D721Med (cell line): ENCODE data around the gene SOX18.
"Not testable (repeated sequence)": the region's sequence is repeated elsewhere in the genome, so short reads cannot be mapped to it uniquely, and the experiment has no call there.

Experiments
- DNase-seq: peaks from one replicate; pipeline ENCODE4 v3.0.0; 2011; ENCODE audit warnings: low spot score; ENCODE audit not compliant: insufficient read length
- FAIRE-seq: peaks from 2 replicates; lab custom pipeline; 2011; peaks lifted over from hg19 to GRCh38; lab: Jason Lieb, UNC
- TF ChIP-seq, protein P1 (sequence below): IDR thresholded peaks from 2 replicates; pipeline ENCODE4 v1.5.1; 2012; ENCODE audit warnings: mild to moderate bottlenecking, control low read depth; ENCODE audit not compliant: insufficient read depth; ENCODE audit errors: missing control alignments

Gene SOX18

DNA sequence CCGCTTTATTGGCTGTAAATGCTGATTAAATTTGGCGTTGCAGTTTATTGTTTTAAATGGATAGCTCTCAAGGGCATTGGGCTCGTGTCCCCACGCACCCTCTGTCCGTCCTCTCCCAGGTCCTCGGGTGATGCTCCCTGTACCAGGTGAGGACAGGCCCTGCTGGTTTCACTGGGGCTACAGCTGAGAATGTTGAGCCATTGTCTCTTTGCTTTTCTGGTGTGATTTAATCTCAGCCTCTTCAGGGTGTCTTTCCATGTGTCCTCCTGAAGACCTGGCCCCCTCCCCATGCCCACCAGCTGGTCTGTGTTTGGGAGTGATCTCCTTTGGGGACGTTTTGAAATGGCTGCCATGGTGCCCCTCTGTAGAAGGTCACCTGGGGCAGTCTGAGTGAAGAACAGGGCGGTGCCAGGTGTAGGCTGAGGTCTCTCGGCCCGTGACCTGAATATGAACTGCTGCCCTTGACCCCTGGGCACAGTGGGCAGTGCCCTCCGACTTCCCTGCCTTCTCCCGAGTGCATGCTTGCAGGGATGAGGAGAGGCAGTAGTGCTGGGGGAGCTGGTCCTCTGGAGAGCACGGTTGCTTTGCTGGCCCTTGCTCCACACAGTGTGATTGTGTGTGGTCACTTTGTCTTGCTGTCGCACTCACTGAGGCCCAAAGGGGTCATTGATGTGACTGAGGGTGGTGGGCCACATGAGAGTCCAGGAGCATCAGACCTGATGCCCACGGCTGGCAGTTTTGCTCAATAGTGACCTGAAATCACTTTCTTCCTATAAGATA lies 25.9 kb downstream of the SOX18 start:
- FAIRE-seq: no peak
- TF ChIP-seq, protein P1, sequence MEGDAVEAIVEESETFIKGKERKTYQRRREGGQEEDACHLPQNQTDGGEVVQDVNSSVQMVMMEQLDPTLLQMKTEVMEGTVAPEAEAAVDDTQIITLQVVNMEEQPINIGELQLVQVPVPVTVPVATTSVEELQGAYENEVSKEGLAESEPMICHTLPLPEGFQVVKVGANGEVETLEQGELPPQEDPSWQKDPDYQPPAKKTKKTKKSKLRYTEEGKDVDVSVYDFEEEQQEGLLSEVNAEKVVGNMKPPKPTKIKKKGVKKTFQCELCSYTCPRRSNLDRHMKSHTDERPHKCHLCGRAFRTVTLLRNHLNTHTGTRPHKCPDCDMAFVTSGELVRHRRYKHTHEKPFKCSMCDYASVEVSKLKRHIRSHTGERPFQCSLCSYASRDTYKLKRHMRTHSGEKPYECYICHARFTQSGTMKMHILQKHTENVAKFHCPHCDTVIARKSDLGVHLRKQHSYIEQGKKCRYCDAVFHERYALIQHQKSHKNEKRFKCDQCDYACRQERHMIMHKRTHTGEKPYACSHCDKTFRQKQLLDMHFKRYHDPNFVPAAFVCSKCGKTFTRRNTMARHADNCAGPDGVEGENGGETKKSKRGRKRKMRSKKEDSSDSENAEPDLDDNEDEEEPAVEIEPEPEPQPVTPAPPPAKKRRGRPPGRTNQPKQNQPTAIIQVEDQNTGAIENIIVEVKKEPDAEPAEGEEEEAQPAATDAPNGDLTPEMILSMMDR: no peak
- DNase-seq: no peak

DNA sequence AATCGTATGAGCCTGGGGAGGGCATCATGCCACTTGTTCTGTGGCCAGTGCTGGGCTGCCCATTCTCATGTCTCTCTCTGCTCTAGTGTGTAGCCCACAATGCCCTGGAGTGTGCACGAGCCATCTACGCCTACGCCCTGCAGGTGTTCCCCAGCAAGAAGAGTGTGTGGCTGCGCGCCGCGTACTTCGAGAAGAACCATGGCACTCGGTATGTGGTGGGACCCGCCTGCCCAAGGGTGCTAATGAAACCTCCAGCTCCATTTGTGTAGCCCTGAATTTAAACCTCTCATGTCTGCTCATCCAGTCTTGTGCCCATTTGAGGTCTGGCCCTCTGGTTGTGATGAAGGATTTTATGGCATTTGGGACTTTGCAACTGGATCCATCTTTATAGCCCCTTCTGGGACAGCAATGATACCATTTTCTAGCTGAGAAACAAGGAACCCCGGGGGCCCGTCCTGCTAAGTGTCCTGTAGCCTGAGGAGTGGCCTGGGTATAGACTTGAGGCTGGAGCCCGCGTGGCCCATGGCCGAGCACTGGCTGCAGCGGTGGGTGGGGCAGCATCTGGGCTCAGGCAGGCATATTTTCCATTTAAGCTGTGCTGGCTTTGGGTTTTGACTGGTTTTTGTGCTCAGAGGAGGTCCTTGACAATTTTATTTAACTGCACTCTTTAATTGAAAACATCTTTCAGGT lies 26.6 kb downstream of the SOX18 start:
- no peak for DNase-seq
- TF ChIP-seq, protein P1: no peak
- no peak for FAIRE-seq

DNA sequence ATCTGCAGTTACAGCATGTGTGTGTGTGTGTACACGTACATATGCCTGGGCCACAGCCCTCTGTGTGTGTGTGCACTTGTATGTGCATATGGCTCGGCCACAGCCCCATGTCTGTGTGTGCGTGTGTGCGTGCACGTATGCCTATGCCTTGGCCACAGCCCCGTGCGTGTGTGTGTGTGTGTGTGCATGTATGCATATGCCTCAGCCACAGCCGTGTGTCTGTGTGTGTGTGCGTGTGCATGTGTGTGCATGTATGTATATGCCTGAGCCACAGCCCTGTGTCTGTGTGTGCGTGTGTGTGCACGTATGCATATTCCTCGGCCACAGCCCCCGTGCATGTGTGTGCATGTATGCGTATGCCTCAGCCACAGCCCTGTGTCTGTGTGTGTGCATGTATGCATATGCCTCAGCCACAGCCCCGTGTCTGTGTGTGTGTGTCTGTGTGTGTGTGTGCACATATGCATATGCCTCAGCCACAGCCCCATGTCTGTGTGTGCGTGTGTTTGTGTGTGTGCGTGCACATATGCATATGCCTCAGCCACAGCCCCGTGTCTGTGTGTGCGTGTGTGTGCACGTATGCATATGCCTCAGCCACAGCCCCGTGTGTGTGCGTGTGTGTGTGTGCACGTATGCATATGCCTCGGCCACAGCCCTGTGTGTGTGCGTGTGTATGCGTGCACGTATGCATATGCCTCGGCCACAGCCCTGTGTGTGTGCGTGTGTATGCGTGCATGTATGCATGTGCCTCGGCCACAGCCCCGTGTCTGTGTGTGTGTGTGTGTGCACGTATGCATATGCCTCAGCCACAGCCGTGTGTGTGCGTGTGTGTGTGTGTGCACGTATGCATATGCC lies 28.1 kb downstream of the SOX18 start:
- TF ChIP-seq, protein P1: no peak
- DNase-seq: no peak
- FAIRE-seq: no peak

DNA sequence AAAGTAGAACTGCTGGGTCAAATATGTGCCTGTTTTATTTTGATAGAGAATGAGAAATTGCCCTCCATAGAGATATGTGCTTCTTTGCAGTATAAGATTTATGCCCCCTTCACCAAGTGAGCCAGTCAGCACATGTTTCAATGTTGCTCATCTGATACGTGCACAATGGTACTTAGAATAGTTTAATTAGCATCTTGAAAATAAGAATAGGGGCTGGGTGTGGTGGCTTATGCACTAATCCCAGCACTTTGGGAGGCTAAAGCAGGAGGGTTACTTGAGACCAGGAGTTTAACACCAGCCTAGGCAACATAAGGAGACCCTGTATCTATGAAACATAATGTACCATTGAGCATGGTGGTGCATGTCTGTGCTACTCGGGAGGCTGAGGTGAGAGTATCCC lies 33.8 kb downstream of the SOX18 start:
- FAIRE-seq (no peak), DNase-seq (no peak)
- TF ChIP-seq, protein P1: no peak

DNA sequence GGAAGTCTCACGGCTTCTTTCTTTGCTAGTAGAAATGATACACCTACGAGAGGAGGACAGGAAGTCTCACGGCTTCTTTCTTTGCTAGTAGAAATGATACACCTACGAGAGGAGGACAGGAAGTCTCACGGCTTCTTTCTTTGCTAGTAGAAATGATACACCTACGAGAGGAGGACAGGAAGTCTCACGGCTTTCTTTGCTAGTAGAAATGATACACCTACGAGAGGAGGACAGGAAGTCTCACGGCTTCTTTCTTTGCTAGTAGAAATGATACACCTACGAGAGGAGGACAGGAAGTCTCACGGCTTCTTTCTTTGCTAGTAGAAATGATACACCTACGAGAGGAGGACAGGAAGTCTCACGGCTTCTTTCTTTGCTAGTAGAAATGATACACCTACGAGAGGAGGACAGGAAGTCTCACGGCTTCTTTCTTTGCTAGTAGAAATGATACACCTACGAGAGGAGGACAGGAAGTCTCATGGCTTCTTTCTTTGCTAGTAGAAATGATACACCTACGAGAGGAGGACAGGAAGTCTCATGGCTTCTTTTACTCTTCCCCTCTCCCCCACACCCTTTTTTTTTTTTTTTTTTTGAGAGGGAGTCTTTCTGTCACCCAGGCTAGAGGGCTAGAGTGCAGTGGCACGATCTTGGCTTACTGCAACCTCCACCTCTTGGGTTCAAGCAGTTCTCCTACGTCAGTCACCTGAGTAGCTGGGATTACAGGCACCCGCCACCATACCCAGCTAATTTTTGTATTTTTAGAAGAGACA lies 36.9 kb downstream of the SOX18 start:
- not testable (repeated sequence) for DNase-seq, FAIRE-seq

DNA sequence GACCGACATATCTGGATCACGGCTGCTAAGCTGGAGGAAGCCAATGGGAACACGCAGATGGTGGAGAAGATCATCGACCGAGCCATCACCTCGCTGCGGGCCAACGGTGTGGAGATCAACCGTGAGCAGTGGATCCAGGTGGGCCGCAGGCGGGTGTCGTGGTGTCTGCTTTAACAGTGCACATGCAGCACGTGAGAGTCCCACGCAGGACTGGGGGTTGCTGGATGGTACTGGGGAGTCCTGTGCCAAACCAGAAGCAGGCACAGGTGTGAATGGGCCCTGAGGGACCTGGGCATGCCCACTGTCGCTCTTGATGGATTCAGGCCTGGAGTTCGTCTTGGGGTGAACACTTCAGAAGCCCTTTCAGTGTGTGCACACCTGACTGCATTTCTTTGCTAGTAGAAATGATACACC lies 38.1 kb downstream of the SOX18 start:
- TF ChIP-seq, protein P1: no peak
- DNase-seq: no peak
- FAIRE-seq: no peak
